NB4 (cell line): ENCODE data around the gene DAB1.

Source experiments
- MYC ChIP-seq: IDR thresholded peaks from 2 replicates; pipeline ENCODE4 v1.6.1; 2011; ENCODE audit warnings: low read depth, low read length
- POLR2A ChIP-seq: IDR thresholded peaks from 2 replicates; pipeline ENCODE4 v1.6.1; 2011; ENCODE audit warnings: mild to moderate bottlenecking; ENCODE audit not compliant: insufficient read length; ENCODE audit errors: extremely low read depth
- TF ChIP-seq, protein P1 (sequence below): IDR thresholded peaks from one replicate; pipeline ENCODE4 v1.5.1; 2012; ENCODE audit warnings: low read depth, low read length

DNA sequence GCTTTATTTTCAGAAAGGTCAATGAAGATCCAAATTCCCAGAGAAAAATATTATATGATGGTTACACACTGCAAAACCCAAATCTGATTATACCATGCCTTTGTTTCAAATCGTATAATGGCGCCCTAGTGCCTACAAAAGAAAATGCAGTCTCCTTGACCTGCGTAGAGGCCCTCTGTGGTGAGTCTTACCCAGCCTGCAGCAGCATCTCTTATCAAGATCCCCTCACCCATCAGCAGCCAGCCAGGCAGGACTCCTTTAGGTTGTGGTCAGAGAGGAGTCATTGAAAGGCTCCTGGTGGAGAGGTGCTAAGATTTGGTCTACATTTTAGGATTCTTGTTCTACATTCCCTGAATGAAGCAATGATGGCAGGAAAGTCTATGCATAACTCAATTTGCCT lies 23.7 kb upstream of the DAB1 start:
- TF ChIP-seq, protein P1, sequence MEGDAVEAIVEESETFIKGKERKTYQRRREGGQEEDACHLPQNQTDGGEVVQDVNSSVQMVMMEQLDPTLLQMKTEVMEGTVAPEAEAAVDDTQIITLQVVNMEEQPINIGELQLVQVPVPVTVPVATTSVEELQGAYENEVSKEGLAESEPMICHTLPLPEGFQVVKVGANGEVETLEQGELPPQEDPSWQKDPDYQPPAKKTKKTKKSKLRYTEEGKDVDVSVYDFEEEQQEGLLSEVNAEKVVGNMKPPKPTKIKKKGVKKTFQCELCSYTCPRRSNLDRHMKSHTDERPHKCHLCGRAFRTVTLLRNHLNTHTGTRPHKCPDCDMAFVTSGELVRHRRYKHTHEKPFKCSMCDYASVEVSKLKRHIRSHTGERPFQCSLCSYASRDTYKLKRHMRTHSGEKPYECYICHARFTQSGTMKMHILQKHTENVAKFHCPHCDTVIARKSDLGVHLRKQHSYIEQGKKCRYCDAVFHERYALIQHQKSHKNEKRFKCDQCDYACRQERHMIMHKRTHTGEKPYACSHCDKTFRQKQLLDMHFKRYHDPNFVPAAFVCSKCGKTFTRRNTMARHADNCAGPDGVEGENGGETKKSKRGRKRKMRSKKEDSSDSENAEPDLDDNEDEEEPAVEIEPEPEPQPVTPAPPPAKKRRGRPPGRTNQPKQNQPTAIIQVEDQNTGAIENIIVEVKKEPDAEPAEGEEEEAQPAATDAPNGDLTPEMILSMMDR = no peak
- TF ChIP-seq POLR2A (no peak), MYC (no peak)
